ENCODE measurements around the gene PPP1R18. TPM values are rescaled to one million over a fixed set of nuclear protein-coding genes. Genes with fewer than 3 reads are reported as not detected.

Gene PPP1R18
- total and polyA plus RNA-seq, 2 of the 4 experiments (the other 2 are of a cell fraction) = 31.9 to 134 TPM

DNA sequence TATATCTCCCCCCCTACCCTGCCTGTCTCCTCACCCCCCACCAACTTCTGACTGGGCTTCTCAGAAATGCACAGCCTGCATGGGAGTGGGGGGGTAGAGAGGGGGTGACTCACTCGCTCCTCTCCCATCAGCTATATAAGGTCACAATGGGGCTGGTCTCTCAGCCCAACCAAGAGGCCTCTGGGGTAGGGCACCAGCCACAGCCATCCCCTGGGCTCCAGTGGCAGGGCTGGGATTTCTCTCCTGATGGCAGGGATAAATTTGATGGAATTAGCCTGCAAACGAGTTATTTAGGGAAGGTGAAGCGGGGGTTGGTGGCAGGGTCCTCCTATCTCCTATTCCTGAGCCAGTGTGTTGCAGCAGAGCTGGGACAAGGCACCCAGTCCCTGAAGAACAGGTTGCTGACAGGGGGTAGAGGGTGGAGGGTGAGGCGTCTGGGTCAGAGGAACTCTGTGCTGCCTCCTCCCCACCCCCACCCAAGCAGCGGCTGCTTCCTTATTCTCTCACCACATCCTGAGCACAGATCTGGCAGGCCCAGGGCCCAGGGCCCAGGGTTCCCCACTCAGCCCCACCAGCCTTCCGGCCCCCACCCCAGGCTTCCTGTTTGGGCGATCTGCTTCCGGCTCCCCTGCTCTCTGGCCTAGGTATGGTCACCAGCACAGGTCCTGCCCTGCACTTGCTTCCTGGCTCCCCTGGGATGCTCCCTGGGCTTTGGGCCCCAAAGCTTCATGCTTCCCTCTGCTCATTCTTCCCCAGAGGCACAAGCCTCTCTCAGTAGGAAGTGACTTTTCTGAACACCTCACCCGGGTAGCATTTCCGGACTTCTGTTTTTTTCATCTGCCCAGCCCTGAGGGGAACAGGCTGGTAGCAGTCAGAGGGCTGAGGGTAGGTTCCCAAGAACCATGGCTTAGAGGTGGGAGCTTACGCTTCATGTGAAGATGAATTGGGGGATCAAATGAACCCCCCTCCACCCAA is 4.0 kb downstream of the PPP1R18 start:
- intact Hi-C loops (cut with micrococcal nuclease) = loop anchor here (1.0 to 5.0 kb wide), 3 partner anchors 39 to 405 kb away; no protein-coding TSS in a partner anchor
- BruUV-seq (replicated peaks) = TSS peak; percentile 93
- dilution Hi-C loops (cut with HindIII; ENCODE audit: low sequenced_read_pairs, unreplicated experiment) = no loop called here
- ATAC-seq (ENCODE audit: low read depth) = peak; percentile 63
- Histone ChIP-seq H2AK9ac (replicated peaks; ENCODE audit: low read depth, low read length, poor library complexity) (peak overlapping the region; percentile 95), H4K5ac (ENCODE audit: low read depth, low read length) (peak overlapping the region; percentile 61), H2BK20ac (ENCODE audit: low read depth, low read length) (peak overlapping the region; percentile 55), H2AFZ (replicated peaks; ENCODE audit: low read length, poor library complexity) (peak overlapping the region; percentile 59), H4K8ac (ENCODE audit: low read depth in 2 of 2, low read length in 2 of 2) (peak overlapping the region; percentile 90 to 96), H3K4me1 (ENCODE audit: control insufficient read depth, insufficient read depth, low read length) (peaks cover 14% of the 10 kb centered on the region), H3K18ac (ENCODE audit: low read depth, low read length) (peak overlapping the region; percentile 92), H3K23ac (ENCODE audit: low read depth, low read length) (peak overlapping the region; percentile 100), H3K9me3 (ENCODE audit: control insufficient read depth, insufficient read depth, low read length) (no peaks in the 10 kb centered on the region), H3K14ac (replicated peaks; ENCODE audit: low read depth, low read length) (peak overlapping the region; percentile 100), H3K9me1 (ENCODE audit: insufficient read depth, low read length) (no peaks in the 10 kb centered on the region), H2BK15ac (ENCODE audit: low read depth, low read length) (peak overlapping the region; percentile 96; the same call in 2 of the 3 replicates), H3K27ac (ENCODE audit: insufficient read depth, low read length) (peak overlapping the region; percentile 100), H3K79me1 (ENCODE audit: low read depth in 1 of 2, low read length in 2 of 2) (peaks cover 0 to 35% of the 10 kb centered on the region in 2 experiments), H2BK5ac (ENCODE audit: low read depth, low read length, poor library complexity, severe bottlenecking) (peak overlapping the region; percentile 96), H4K91ac (ENCODE audit: insufficient read depth, low read depth, low read length) (peak overlapping the region; percentile 99), H3K9ac (ENCODE audit: low read depth, low read length) (peak overlapping the region; percentile 100), H3K36me3 (ENCODE audit: control insufficient read depth, insufficient read depth, low read length) (peaks cover 54% of the 10 kb centered on the region), H3K4ac (ENCODE audit: low read depth, low read length) (peak overlapping the region; percentile 98), H2AK5ac (ENCODE audit: low read depth, low read length) (peak overlapping the region; percentile 98), H3K27me3 (ENCODE audit: control insufficient read depth, insufficient read depth, low read length) (no peaks in the 10 kb centered on the region), H4K20me1 (ENCODE audit: insufficient read depth, low read length) (peaks cover 80% of the 10 kb centered on the region), H3K4me2 (ENCODE audit: low read depth, low read length) (peak overlapping the region; percentile 99), H3K4me3 (ENCODE audit: insufficient read depth, low read depth, low read length) (peak overlapping the region; percentile 97), H2BK120ac (ENCODE audit: low read depth, low read length) (peak overlapping the region; percentile 88), H3K56ac (ENCODE audit: extremely low read depth, insufficient read depth, low read length) (peak overlapping the region; percentile 100)
- in situ Hi-C loops (cut with MboI; ENCODE audit: low sequenced_read_pairs) = loop anchor here (5.0 kb wide), 1 partner anchor 40 kb away; the partner anchor contains the start of gene TUBB
- WGBS, 2 experiments (ENCODE audit: extremely low coverage in 2 of 2, insufficient read length in 1 of 2) = no CpG with 5 or more reads among the region's 11 CpGs
- POLR2A ChIA-PET (ENCODE audit: unreplicated experiment) = interaction anchor here (0.5 to 1.8 kb wide), 4 partner anchors 10 to 229 kb away, joined by 3 to 7 read pairs (median 5); partner anchors contain the start of gene DHX16
- CTCF ChIA-PET = interaction anchor here (2.0 kb wide), 1 partner anchor 41 kb away, joined by 8 read pairs; no protein-coding TSS in a partner anchor
- TF ChIP-seq NFE2L2 (IDR thresholded peaks at IDR 0.05; ENCODE audit: low read depth, low read length) (peak; percentile 31; the same call in 1 of the 2 replicates), MAFK (IDR thresholded peaks at IDR 0.05; ENCODE audit: low read depth, low read length) (peak; percentile 39; the same call in 1 of the 2 replicates), MXI1 (IDR thresholded peaks at IDR 0.05; ENCODE audit: borderline replicate concordance, low read depth, low read length) (peak; percentile 47; the same call in 1 of the 2 replicates), POLR2A (IDR thresholded peaks at IDR 0.05; ENCODE audit: low read depth, low read length) (peak; percentile 97), BHLHE40 (IDR thresholded peaks at IDR 0.05; ENCODE audit: low read depth, low read length) (peak; percentile 43; the same call in 1 of the 2 replicates), SMC3 (IDR thresholded peaks at IDR 0.05; ENCODE audit: low read depth, low read length) (peak; percentile 28; the same call in 1 of the 2 replicates), MAZ (IDR thresholded peaks at IDR 0.05; ENCODE audit: borderline replicate concordance, low read depth, low read length) (peak; percentile 98), RFX5 (IDR thresholded peaks at IDR 0.05; ENCODE audit: low read depth, low read length) (no peak), CHD1 (IDR thresholded peaks at IDR 0.05; ENCODE audit: low read depth, low read length) (0 out of 2 replicates have a peak, but pooled peaks have one; percentile 62), RAD21 (IDR thresholded peaks at IDR 0.05; ENCODE audit: low read length) (peak; percentile 5; the same call in 1 of the 2 replicates), FOS (IDR thresholded peaks at IDR 0.05; ENCODE audit: low read depth, low read length) (peak; percentile 98)
- TF ChIP-seq, protein P1, sequence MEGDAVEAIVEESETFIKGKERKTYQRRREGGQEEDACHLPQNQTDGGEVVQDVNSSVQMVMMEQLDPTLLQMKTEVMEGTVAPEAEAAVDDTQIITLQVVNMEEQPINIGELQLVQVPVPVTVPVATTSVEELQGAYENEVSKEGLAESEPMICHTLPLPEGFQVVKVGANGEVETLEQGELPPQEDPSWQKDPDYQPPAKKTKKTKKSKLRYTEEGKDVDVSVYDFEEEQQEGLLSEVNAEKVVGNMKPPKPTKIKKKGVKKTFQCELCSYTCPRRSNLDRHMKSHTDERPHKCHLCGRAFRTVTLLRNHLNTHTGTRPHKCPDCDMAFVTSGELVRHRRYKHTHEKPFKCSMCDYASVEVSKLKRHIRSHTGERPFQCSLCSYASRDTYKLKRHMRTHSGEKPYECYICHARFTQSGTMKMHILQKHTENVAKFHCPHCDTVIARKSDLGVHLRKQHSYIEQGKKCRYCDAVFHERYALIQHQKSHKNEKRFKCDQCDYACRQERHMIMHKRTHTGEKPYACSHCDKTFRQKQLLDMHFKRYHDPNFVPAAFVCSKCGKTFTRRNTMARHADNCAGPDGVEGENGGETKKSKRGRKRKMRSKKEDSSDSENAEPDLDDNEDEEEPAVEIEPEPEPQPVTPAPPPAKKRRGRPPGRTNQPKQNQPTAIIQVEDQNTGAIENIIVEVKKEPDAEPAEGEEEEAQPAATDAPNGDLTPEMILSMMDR (conservative IDR thresholded peaks at IDR 0.05; ENCODE audit: low read depth, low read length) = no peak
- TF ChIP-seq, protein P2, sequence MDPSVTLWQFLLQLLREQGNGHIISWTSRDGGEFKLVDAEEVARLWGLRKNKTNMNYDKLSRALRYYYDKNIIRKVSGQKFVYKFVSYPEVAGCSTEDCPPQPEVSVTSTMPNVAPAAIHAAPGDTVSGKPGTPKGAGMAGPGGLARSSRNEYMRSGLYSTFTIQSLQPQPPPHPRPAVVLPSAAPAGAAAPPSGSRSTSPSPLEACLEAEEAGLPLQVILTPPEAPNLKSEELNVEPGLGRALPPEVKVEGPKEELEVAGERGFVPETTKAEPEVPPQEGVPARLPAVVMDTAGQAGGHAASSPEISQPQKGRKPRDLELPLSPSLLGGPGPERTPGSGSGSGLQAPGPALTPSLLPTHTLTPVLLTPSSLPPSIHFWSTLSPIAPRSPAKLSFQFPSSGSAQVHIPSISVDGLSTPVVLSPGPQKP (IDR thresholded peaks at IDR 0.05; ENCODE audit: borderline replicate concordance, low read depth, low read length) = no peak
- DNase-seq = peak; percentile 95

Measured in IMR-90 (cell line).